ENCODE results near the gene DGKD.
A peak's percentile ranks its signal among the peaks of the same experiment; 100 is the strongest.

Gene DGKD

DNA sequence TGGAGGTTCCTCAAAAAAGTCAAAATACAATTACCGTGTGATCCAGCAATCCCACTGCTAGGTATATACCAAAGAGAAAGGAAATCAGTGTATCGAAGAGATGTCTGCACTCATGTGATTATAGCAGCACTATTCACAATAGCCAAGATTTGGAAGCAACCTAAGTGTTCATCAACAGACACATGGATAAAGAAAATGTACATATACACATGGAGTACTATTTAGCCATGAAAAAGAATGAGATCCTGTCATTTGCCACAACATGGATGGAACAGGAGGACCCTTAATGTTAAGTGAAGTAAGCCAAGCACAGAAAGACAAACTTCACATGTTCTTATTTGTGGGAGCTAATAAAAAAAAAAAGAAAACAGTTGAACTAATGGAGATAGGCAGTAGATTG lies 78.7 kb downstream of the DGKD start:
- no peak for DNase-seq

DNA sequence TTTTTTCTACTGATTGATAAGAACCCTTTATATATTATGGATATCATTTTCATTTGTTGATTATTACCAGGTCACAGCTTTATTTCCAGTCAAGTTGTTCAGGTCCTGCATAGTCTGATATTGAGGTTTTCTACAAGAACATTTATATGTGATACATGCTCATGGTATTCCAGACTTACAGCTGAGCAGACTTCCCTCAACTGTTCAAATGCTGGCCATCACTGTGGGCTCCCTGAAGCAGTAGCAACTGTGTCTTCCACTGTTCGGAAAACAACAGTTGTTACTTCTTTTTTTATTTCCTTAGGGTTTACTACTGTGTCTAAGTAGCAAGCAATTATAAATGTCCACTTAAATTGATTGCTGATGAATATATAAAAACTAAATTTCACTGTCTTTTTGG lies 79.5 kb downstream of the DGKD start:
- DNase-seq = no peak

DNA sequence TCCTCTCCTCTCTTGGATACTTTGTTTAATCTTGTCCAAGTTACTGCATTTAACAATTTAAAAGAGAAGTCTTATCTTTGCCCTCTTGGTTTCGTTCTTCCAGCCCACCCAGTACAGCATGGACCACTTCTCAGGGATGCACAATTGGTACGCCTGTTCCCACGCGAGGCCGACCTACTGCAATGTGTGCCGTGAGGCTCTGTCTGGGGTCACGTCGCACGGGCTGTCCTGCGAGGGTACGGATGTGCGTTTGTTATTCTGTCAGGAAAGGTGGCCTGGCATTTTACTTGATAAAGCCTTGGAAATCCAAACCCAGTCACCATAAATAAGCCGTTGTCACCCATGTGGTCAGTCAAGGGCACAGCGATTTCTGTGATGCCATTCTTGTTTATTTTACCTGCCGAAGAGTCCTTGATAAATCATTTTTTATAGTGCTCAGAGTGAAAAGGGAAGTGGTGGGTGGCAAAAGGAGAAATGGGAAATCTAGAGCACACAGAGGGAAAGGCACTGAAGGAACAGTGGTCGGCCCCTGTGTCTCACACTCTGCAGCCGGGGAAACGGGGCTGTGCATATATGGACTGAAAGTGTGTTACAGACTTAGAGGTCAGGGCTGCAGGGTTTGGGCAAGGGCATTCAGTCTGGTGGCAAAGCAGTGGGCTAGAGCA lies 80.5 kb downstream of the DGKD start:
- DNase-seq = no peak

DNA sequence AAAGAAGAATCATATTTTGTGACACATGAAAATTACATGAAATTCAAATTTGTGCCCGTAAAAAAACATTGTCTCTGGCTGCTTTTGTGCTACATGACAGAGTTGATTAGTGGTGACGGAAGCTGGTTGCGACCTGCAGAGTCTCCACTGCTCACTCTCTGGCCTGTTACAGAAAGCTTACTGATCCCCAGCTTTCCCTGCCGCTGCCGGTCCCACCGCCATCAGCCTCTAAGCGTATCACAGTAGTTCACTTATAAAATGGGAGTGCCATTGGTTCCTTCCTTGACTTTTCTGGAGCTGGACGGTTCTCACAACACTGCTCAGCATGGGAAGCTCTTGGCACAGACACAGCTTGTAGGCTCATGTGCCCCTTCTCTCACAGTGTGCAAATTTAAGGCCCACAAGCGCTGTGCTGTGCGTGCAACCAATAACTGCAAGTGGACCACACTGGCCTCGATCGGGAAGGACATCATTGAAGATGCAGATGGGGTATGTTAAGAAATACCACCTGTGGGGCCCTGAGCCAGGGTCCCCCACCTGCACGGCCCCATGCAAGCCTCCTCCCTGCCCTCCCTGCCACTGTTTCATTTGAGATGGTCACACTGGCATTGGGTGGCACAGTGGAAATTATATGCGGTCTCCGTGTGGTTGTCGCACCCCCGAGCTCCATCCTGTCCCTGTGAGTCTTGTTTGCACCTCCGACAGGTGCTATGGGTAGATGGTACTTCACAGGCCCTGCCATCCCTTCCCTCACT lies 81.3 kb downstream of the DGKD start:
- DNase-seq = no peak

DNA sequence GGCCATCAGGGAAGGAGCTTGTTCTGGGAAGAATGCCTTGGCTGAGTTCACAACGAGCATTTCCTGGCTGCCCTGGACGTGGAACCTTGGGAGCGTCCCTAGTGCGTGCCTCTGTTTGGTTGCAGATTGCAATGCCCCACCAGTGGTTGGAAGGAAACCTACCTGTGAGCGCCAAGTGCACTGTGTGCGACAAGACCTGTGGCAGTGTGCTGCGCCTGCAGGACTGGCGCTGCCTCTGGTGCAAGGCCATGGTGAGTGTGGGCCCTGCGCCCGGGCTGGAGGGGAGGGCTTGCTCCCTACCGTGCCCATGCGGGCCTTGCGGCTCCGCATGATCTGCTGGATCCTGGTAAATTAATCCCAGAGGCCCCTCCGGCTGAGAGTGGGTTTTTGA lies 81.9 kb downstream of the DGKD start:
- no peak for DNase-seq

DNA sequence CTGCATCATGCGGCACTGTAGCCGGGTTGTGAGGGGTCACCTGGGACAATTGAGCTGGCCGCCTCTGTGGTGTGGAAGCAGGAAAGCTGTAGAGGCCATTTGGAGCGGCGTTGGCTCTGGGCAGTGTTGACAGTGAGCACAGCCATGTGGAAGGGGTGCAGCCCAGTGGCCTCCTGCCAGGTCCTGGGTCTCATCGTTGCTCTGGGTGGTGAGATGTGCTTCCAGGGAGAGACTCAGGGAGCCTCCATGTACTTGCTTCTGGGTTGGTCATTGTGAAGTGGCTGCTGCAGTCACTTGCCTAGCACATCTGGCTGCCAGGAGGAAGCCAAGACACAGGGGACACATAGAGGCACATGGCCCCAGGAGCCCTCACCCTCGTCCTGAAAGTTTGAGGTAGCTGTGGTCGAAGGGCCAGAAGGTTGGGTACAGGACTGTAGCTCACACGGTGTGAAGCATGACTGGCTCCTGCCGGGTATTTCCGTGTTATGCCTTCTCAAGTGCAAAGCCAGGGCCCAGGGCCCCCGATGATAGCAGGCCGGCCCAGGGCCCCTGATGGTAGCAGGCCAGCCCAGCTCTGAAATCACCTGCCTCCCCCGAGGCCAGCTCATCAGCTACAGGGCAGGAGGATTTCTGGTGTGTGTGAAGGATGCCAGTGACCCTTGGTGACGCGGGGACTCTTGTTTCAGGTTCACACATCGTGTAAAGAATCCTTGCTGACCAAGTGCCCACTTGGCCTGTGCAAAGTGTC lies 82.6 kb downstream of the DGKD start:
- no peak for DNase-seq

DNA sequence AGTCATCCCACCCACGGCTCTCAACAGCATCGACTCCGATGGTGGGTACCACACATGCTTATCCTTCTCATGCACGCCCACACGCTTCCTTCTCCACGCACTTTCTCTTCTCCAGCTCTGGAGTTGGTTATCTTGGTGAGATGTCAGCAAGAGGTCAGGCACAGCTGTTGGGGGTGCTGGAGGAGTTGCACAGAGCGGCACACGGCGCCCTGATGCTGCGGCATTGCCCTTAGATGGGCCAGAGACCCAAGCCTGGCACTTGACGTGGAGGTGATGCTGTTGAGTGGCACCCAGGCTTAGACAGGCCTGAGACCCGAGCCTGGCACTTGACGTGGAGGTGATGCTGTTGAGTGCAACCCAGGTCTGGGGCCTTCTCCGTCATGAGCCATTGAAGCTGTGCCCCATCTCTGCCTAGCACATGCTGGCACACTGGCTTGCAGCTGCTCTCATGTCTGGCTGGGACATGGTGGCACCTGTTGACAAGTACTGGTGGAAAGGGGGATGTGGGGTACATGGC lies 83.2 kb downstream of the DGKD start:
- no peak for DNase-seq

DNA sequence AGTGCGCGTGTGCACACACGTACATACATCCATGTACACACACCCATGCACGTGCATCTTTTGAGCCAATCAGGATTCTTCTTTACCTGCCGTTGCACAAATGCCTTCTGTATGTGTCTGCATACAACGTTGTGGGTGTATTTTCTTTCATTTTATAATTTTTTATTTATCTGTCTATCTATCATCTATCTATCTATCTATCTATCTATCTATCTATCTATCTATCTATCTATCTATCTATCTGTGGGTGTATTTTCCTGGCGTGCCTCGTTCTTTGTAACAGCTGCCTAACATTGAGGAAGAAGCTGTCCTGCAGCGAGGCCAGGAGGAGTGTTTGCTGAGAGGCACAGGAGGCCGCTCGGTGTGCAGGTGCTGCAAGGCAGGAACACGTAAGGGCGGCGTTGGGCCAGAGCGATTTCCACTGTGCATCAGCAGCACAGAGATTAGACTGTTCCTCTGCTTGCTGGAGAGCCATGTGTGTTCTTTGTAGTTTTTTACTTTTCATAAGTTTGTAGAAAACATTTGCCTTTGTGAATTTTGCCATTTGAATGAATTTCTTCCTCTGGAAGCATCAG lies 84.4 kb downstream of the DGKD start:
- DNase-seq = no peak

DNA sequence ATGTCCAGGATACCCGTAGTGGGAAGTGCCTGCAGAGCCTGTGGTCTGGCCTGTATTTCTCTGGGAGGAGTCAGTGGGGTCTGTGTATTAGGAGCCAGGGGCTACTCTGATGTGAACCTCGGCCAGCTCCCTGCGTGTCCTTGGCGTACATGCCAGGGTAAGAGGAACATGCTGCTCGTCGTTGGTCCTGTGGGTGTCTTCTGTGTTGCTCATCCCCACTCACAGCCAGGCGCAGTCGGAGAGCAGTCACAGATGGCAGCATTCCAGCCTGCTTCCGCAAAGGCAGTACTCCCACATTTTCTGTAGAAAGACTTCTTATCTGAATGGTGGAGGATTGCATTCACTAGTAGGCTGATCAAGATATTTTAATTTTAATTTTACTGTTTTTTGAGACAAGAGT lies 84.9 kb downstream of the DGKD start:
- DNase-seq = no peak

DNA sequence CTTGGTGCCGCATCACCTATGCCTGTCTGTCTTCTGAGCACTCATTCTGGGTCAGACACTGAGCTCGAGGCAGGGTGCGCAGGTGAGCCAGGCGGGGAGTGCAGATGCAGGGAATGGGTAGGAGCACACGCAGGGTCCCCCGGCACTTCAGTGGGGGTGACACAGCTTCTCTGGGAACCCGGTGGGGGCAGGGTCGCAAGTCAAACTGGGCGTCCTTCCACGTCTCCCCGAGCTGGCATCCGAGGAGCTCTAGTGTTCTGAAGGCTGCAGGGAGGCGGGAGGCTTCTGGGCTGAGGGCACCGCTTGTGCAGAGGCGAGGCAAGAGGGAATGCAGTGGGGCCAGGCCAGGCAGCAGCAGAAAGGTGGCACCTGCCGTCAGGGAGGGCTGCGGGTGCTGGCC lies 86.0 kb downstream of the DGKD start:
- DNase-seq = no peak

DNA sequence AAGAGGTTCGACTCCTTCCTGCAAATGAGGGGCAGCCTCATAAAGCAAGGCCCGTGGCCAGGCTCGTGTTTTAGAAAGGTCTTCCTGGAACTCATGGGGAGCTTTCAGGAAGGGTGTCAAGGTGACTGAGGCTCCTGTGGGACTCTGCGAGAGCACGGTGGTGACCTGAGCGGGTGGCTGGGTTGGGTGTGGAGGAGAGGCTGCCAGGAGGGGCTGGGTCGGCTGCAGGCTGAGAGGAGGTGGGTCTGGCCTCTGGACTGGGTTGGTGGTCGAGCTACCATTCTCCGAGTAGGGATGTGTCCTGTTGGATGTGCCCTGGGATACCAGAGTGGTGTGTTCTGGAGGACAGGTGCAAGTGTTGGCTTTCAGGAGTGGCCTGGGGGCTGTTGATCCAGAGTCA lies 86.4 kb downstream of the DGKD start:
- DNase-seq = no peak

DNA sequence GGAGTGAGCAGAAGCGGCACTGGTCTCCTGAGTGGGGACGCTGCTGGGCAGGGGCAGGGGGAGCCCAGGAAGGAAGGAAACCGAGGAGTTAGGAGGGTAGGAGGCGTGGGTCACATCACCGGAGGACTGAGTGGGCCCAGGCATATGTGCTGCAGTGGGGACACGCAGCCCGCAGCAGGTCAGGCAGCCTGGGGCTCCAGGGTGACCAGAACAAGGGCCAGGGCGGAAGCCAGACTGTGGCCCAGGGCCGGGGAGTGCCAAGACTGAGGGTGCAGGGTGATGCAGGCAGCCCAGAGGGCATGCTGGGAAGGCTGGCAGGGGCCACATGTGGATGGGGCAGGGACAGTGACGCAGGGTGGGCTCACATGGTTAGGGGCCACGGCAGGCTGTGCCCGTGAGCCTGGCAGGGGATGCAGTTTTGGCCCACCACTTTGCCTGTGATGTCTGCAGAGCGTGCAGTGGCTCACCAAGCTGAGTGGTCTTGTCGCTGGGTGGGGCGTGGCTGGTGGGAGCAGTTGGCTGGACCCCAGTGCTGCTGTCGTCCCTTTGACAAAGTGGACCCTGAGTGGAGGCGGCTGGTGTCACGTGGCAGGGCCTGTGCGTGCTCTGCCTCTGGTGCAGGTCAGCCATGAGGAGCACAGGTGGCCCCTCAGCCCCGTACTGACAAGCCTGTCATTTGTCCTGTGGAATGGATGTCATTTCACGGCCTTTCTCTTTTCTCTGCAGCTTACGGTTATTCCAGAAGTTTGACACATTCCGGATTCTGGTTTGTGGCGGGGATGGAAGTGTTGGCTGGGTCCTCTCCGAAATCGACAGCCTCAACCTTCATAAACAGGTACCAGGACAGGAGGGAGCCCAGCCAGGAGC lies 87.1 kb downstream of the DGKD start:
- no peak for DNase-seq

DNA sequence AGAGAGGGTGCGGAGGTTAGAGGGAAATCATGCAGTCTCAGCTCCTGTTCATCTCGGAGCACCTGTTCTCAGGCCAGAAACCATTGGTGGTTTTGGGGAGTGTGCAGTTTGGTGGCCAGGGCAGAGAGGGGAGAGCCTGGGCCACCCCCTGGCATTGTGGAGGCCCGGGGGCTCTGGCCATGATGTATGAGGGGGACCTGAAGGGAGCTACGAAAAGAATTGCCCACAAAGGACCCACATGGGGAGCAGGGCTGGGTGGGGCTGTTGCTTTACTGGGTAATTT lies 87.7 kb downstream of the DGKD start:
- no peak for DNase-seq

DNA sequence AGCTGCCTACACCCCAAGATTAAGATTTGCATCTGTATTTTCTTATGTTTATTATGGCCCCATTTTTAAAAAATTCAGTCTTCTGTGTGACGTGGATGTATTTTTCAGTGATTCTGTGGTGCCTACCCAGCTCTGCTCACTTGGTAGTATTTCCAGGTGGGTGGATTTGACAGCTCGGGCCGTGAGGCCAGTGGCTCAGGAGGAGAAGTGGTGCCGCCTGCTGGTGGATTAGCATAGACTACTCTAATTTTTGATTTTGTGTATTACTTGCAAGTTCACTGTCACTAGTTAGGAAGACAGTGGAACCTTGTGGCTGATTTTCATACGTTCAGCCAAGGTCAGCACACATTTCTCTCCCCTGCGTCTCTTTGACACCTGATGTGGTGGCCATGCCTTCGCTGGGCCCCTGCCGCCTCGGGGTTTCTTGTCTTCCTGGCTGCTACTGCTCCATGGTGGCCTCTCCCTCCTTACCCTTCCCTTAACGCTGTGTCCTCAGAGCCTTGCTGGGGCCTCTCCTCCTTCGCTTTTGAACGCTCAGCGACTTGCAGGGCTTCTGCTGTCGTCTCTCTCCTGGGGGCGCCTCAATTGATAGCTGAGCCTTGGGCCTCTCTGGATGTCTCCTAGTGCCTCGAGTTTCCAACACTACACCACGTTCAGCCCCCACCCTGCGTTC lies 89.4 kb downstream of the DGKD start:
- peak; percentile 29 for DNase-seq

DNA sequence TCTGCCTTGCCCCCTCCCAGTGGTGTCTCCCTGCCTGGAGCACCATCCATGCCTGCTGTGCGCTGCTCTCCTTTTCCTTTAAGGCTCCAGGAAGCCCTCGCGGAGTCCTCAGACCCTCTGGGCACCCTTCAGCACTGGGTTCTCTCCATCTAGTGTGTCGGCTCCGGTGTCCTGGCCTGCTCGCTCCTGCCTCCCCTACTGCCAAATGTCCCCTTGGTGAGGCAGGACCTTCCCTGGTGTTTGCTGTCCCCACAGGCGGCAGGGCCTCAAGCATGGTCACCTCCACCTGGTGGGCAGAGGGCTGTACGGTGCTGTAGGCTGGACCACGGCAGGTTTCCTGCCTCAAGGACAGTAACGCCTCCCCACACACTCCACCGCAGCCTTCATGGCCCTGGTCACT lies 90.2 kb downstream of the DGKD start:
- no peak for DNase-seq

DNA sequence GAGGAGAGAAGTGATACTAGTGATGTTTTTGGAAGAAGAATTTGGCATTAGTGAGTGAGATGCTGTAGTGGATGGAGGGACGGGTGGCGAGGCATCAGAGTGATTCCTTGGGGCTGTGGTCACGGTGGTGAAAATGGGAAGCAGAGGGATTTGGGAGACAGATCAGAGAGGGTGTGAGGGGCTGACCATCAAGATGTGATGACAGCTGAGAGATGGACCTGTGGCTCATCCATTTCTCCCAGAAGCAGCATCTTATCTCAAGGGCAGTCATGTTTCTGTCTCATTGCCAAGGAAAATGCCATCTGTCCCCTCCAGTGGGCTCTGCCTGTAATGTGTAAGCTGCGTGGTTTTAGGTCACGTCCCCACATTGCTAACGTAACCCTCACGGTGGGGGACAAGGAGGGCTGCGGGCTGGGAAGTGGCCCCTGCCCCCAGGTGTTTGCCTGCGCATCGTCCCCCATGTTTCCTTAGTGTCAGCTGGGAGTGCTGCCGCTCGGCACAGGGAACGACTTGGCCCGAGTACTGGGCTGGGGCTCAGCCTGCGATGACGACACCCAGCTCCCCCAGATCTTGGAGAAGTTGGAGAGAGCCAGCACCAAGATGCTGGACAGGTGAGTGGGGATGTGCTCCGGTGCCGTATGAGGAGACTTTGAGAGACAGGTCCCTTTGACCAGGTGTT lies 91.0 kb downstream of the DGKD start:
- DNase-seq = no peak

DNA sequence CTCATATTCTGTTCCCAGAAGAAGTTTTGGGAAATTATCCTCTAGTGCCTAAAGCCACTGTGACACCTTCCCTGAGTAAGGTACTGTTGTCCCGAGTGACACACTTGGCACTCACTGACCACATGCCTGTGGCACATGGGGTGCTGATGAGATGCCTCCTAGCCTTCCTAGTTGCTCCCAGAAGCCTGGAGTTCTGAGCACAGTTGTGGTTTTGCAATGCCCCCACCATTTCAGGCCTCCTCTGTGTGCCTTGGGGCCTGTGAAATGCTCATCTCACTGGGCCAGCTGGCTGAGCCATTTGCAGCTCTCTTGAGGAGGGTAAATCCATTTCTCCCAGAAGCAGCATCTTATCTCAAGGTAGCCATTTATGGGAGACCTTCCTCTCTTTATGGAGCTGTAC lies 91.8 kb downstream of the DGKD start:
- no peak for DNase-seq

DNA sequence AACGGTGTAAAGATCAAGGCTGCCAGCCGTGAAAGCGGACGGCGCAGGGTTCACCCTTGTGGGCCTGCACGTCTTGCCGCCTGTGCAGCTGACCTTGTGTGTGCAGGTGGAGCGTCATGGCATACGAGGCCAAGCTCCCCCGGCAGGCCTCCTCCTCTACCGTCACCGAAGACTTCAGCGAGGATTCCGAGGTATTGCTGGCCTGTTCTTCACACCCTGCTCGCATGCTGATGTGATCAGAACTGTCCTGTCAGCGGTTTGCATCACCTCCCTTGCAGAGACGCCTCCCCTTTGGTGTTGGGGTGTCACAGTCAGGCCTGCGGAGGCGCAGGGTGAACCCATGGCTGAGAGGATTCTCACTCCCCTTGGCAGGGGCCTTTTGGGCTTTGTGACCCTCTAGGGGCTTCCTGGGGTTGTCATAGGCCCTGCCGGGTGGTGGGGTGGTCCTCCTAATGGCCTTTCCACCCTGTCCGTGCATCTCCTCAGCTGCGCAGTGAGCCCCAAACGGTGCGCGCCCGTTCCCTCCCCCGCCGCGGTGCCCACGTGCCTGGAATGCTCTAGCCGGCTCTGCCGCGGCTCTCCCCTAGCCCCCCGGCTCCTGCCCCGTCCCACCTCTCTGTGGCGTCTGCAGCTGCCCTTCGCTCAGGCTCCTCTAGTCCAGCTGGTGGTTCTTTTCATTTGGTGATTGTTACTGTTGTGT lies 92.5 kb downstream of the DGKD start:
- DNase-seq = no peak

DNA sequence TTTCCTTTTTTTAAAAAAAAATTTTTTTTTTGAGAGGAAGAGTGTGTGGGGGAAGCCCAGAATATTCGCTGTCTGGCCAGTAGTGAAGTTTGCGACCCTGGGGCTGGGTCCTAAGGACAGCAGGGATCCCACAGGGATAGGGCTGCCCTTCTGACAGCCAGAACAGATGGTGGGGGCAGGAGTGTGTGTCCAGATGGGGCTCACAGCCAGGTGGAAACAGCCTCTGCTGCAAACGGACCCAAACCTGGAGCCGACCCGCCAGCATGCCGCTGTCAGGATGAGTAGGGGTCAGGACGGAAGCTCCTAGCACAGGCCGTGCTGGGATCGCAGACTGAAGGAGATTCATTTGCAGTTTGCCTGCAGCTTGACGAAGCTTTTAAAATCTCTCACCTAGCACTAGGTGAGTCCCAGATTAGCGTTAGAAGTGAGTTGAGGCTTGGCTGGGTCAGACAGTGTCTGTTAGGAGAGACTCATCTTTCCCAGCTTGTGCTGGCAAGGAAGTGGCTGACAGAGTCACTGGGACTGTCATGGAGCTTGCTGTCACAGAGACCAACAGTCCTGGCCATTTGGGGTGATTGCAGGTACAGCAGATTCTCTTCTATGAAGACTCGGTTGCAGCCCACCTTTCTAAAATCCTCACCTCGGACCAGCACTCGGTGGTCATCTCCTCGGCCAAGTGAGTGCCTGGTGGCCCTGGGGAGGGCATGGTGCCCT lies 93.4 kb downstream of the DGKD start:
- no peak for DNase-seq

DNA sequence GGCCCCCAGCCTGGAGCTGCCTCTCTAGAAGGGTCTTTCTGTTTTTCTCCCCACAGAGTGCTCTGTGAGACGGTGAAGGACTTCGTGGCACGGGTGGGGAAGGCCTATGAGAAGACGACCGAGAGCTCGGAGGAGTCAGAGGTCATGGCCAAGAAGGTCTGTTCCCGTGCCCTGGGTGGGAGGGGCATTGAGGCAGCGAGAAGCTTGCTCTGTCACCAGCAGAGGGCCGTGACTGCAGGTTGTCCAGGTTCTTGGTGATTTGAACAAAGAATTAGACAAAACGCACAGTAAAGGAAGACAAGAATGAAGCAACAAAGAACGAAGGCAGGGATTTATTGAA lies 93.9 kb downstream of the DGKD start:
- DNase-seq = no peak

All from DMS79 treated with DMSO at 0.1 percent for 48 hours (cell line).